ENCODE results near the gene IGF2BP3. TPM values are rescaled to one million over a fixed set of nuclear protein-coding genes. Genes with fewer than 3 reads are reported as not detected.
A peak's percentile ranks its signal among the peaks of the same experiment; 100 is the strongest.
"Not testable (repeated sequence)": the region's sequence is repeated elsewhere in the genome, so short reads cannot be mapped to it uniquely, and the experiment has no call there.

The IGF2BP3 gene
- 122 TPM for polyA plus RNA-seq (2013, experiment 1 of 2)
- polyA plus RNA-seq (2013, experiment 2 of 2) = 117 TPM

DNA sequence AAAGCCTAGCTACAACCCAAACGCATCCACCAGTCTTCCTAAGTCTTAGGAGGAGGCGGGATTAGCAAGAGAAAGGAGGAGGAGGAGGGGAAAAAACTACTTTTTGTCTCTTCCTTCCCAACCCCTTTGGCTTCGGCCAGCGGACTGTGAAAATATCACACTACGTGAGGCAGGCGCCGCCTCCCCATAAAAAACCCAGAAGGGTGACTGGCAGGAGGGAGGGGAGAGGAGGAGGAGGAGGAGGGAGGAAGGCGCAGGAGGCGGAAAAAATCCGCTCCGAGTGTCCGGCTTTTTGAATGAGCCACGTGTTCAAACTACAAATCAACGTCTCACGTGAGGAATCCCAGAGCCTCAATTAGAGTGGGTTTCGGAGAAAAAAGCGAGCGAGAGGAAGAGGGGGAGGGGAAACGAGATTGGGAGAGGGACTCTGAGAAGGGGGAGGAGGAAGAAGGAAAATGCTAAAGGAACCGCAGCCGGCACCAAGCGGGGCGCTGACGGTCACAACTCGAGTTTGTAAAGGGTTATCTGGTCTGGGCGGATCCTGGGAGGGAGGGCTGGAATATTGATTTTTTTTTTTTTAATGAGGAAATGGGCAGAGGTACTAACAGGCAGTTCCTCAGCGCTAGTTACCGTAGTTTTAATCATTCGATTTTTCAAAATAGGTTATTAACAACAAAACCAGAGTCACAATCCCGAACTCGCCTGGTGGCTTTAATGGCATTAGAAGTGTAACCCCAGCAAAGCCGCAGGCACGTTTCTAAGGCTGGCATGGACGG lies at the start of gene IGF2BP3:
TSS of gene IGF2BP3 (minus strand) at position 162 of the 776 bp plus-strand sequence. CDS start 381 bp downstream, outside the sequence.
- peak within 1 kb of the TSS; percentile 90 for H2BK15ac ChIP-seq (ENCODE audit: low read depth, poor library complexity, severe bottlenecking)

DNA sequence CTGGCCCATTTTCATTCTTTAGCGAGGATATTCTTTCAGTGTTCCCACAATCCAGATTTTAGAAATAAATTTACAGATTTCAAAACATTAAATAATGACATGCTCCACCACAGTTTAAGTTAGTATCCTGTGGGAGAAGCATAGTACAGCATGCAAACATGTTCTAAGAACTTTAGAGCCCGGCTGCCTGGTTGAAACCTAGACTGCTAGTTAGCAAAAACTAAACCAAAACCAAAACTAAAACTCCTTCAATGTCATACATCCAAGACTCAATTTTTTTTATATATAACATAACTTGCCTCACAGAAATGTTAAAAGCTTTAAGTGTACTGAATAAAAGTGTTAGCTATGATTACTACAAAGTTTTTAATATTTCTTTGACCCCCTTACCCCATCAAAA lies 44.5 kb upstream of the IGF2BP3 start:
- no peak overlapping the region for H3K4me3 ChIP-seq (ENCODE audit: insufficient read depth in 1 of 2, low read depth in 1 of 2, low read length in 2 of 2)
- H3K4me2 ChIP-seq (ENCODE audit: low read length, poor library complexity, severe bottlenecking) = no peak overlapping the region
- no peaks in the 10 kb centered on the region for H3K9me3 ChIP-seq (ENCODE audit: control insufficient read depth, low read length)
- H3K14ac ChIP-seq (ENCODE audit: low read length in 2 of 2) = no peak overlapping the region
- H2BK5ac ChIP-seq (ENCODE audit: low read depth, low read length, poor library complexity, severe bottlenecking) = no peak overlapping the region
- no peak overlapping the region for H4K91ac ChIP-seq (ENCODE audit: low read length)
- H3K4me1 ChIP-seq (ENCODE audit: control insufficient read depth, insufficient read depth, low read depth, low read length) = no peaks in the 10 kb centered on the region
- no peaks in the 10 kb centered on the region for H3K27me3 ChIP-seq (ENCODE audit: control insufficient read depth in 1 of 2, insufficient read depth in 1 of 2, low read length in 2 of 2)
- H2BK12ac ChIP-seq (ENCODE audit: low read length in 2 of 2) = no peak overlapping the region
- H2BK15ac ChIP-seq (ENCODE audit: low read depth, poor library complexity, severe bottlenecking) = no peak overlapping the region
- H2AFZ ChIP-seq (ENCODE audit: low read depth, low read length) = no peak overlapping the region
- no peak overlapping the region for H3K23ac ChIP-seq (ENCODE audit: low read length in 2 of 2)
- no peak for DNase-seq
- H3K36me3 ChIP-seq (ENCODE audit: control insufficient read depth in 1 of 2, insufficient read depth in 2 of 2, low read depth in 1 of 2, low read length in 2 of 2) = peaks cover 61 to 93% of the 10 kb centered on the region in 2 experiments
- no peak overlapping the region for H3K4ac ChIP-seq (ENCODE audit: low read depth in 1 of 2, low read length in 2 of 2)
- no peak overlapping the region for H3K9ac ChIP-seq (ENCODE audit: low read length)
- H3K18ac ChIP-seq (ENCODE audit: low read depth in 1 of 2, low read length in 2 of 2) = no peak overlapping the region
- H3K27ac ChIP-seq (ENCODE audit: low read length, poor library complexity, severe bottlenecking) = no peak overlapping the region
- H4K8ac ChIP-seq (ENCODE audit: low read length) = no peak overlapping the region
- H2BK120ac ChIP-seq (ENCODE audit: low read depth, low read length) = no peak overlapping the region
- H2AK5ac ChIP-seq (ENCODE audit: low read length, severe bottlenecking) = no peak overlapping the region
- H3K79me1 ChIP-seq (replicated peaks; ENCODE audit: low read length, poor library complexity, severe bottlenecking) = peaks cover 13% of the 10 kb centered on the region
- 100% methylated on average over 2 of the region's 2 CpGs for WGBS

More for the DNA sequence above, at the start of gene IGF2BP3:
- Histone ChIP-seq H3K9me3 (ENCODE audit: control insufficient read depth, low read length) (no peaks in the 10 kb centered on the region), H3K14ac (ENCODE audit: low read length in 2 of 2) (peak within 1 kb of the TSS in 1 of 2 experiments; percentile 86), H2AFZ (ENCODE audit: low read depth, low read length) (no peak within 1 kb of the TSS), H3K27ac (ENCODE audit: low read length, poor library complexity, severe bottlenecking) (peak within 1 kb of the TSS; percentile 95), H3K9ac (ENCODE audit: low read length) (peak within 1 kb of the TSS; percentile 69), H3K18ac (ENCODE audit: low read depth in 1 of 2, low read length in 2 of 2) (peak within 1 kb of the TSS; percentile 97 to 99), H2AK5ac (ENCODE audit: low read length, severe bottlenecking) (no peak within 1 kb of the TSS), H3K36me3 (ENCODE audit: control insufficient read depth in 1 of 2, insufficient read depth in 2 of 2, low read depth in 1 of 2, low read length in 2 of 2) (no peaks in the 10 kb centered on the region), H2BK120ac (ENCODE audit: low read depth, low read length) (peak within 1 kb of the TSS; percentile 96), H3K23ac (ENCODE audit: low read length in 2 of 2) (peak within 1 kb of the TSS; percentile 98 to 100), H3K4ac (ENCODE audit: low read depth in 1 of 2, low read length in 2 of 2) (peak within 1 kb of the TSS; percentile 98), H2BK5ac (ENCODE audit: low read depth, low read length, poor library complexity, severe bottlenecking) (peak within 1 kb of the TSS; percentile 53), H3K79me1 (replicated peaks; ENCODE audit: low read length, poor library complexity, severe bottlenecking) (no peaks in the 10 kb centered on the region), H3K4me2 (ENCODE audit: low read length, poor library complexity, severe bottlenecking) (peak within 1 kb of the TSS; percentile 88), H3K4me3 (ENCODE audit: insufficient read depth in 1 of 2, low read depth in 1 of 2, low read length in 2 of 2) (peak within 1 kb of the TSS; percentile 78 to 81), H3K27me3 (ENCODE audit: control insufficient read depth in 1 of 2, insufficient read depth in 1 of 2, low read length in 2 of 2) (peaks cover 0 to 91% of the 10 kb centered on the region in 2 experiments), H4K91ac (ENCODE audit: low read length) (peak within 1 kb of the TSS; percentile 96), H2BK12ac (ENCODE audit: low read length in 2 of 2) (peak within 1 kb of the TSS; percentile 66 to 90), H3K4me1 (ENCODE audit: control insufficient read depth, insufficient read depth, low read depth, low read length) (peaks cover 9% of the 10 kb centered on the region), H4K8ac (ENCODE audit: low read length) (peak within 1 kb of the TSS; percentile 93)
- WGBS = under 1% methylated on average over 26 of the region's 34 CpGs
- peak; percentile 99 for DNase-seq

DNA sequence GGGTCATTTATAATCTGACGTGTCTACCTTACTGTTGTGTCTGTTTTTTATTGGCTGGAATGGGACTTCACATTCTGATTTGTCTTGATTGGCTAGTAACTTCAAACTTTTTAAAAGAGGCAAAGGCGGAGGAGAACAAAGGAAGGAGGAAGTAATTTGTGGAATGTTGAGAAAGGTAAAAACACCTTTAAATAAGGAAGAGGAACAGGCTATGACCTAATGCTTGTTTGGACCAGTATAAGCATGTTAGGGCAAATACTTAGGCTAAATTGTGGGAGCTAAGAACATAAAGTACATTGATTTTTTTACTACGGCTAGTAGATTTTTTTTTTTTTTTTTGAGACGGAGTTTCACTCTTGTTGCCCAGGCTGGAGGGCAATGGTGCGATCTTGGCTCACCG lies 43.5 kb upstream of the IGF2BP3 start:
- H3K4me1 ChIP-seq (ENCODE audit: control insufficient read depth, insufficient read depth, low read depth, low read length); H3K23ac ChIP-seq (ENCODE audit: low read length in 2 of 2): not testable (repeated sequence)

DNA sequence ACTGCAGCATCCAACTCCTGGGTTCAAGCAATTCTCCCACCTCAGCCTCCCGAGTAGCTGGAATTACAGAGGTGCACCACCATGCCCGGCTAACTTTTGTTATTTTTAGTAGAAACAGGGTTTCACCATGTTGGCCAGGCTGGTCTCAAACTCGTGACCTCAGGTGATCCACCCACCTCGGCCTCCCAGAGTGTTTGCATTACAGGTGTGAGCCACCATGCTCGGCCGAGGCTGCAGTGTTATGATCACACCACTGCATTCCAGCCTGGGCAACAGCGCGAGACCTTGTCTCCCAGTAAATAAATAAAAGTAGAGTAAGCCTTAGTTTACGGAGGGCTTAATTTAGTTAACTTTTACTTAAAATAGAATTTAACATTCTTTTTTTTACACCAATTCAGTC lies 23.7 kb upstream of the IGF2BP3 start:
- Histone ChIP-seq H2BK5ac (ENCODE audit: low read depth, low read length, poor library complexity, severe bottlenecking) (no peak overlapping the region), H3K27ac (ENCODE audit: low read length, poor library complexity, severe bottlenecking) (no peak overlapping the region)
- WGBS = 90% methylated on average over 6 of the region's 9 CpGs

More for the DNA sequence above, 43.5 kb upstream of the IGF2BP3 start:
- H3K18ac ChIP-seq (ENCODE audit: low read depth in 1 of 2, low read length in 2 of 2); H3K4ac ChIP-seq (ENCODE audit: low read depth in 1 of 2, low read length in 2 of 2); H3K9me3 ChIP-seq (ENCODE audit: control insufficient read depth, low read length); H2AFZ ChIP-seq (ENCODE audit: low read depth, low read length); H3K9ac ChIP-seq (ENCODE audit: low read length); H2BK120ac ChIP-seq (ENCODE audit: low read depth, low read length); H3K4me3 ChIP-seq (ENCODE audit: insufficient read depth in 1 of 2, low read depth in 1 of 2, low read length in 2 of 2); H4K91ac ChIP-seq (ENCODE audit: low read length); H2BK12ac ChIP-seq (ENCODE audit: low read length in 2 of 2); H3K14ac ChIP-seq (ENCODE audit: low read length in 2 of 2); H3K27me3 ChIP-seq (ENCODE audit: control insufficient read depth in 1 of 2, insufficient read depth in 1 of 2, low read length in 2 of 2); H2BK15ac ChIP-seq (ENCODE audit: low read depth, poor library complexity, severe bottlenecking); H2AK5ac ChIP-seq (ENCODE audit: low read length, severe bottlenecking); H3K4me2 ChIP-seq (ENCODE audit: low read length, poor library complexity, severe bottlenecking); H3K27ac ChIP-seq (ENCODE audit: low read length, poor library complexity, severe bottlenecking); H4K8ac ChIP-seq (ENCODE audit: low read length); DNase-seq; H2BK5ac ChIP-seq (ENCODE audit: low read depth, low read length, poor library complexity, severe bottlenecking): not testable (repeated sequence)
- peaks cover 14% of the 10 kb centered on the region for H3K79me1 ChIP-seq (replicated peaks; ENCODE audit: low read length, poor library complexity, severe bottlenecking)
- H3K36me3 ChIP-seq (ENCODE audit: control insufficient read depth in 1 of 2, insufficient read depth in 2 of 2, low read depth in 1 of 2, low read length in 2 of 2) = peaks cover 59 to 93% of the 10 kb centered on the region in 2 experiments
- 97% methylated on average over 4 of the region's 6 CpGs for WGBS

More for the DNA sequence above, 23.7 kb upstream of the IGF2BP3 start:
- Histone ChIP-seq H2AK5ac (ENCODE audit: low read length, severe bottlenecking) (no peak overlapping the region), H3K9me3 (ENCODE audit: control insufficient read depth, low read length) (no peaks in the 10 kb centered on the region), H2BK120ac (ENCODE audit: low read depth, low read length) (no peak overlapping the region), H3K4me1 (ENCODE audit: control insufficient read depth, insufficient read depth, low read depth, low read length) (no peaks in the 10 kb centered on the region), H2BK12ac (ENCODE audit: low read length in 2 of 2) (no peak overlapping the region), H3K9ac (ENCODE audit: low read length) (no peak overlapping the region), H3K27me3 (ENCODE audit: control insufficient read depth in 1 of 2, insufficient read depth in 1 of 2, low read length in 2 of 2) (no peaks in the 10 kb centered on the region), H3K4me2 (ENCODE audit: low read length, poor library complexity, severe bottlenecking) (no peak overlapping the region), H3K4me3 (ENCODE audit: insufficient read depth in 1 of 2, low read depth in 1 of 2, low read length in 2 of 2) (no peak overlapping the region), H3K23ac (ENCODE audit: low read length in 2 of 2) (no peak overlapping the region), H3K14ac (ENCODE audit: low read length in 2 of 2) (no peak overlapping the region), H3K36me3 (ENCODE audit: control insufficient read depth in 1 of 2, insufficient read depth in 2 of 2, low read depth in 1 of 2, low read length in 2 of 2) (peaks cover 4 to 5% of the 10 kb centered on the region in 2 experiments), H4K91ac (ENCODE audit: low read length) (no peak overlapping the region), H3K79me1 (replicated peaks; ENCODE audit: low read length, poor library complexity, severe bottlenecking) (peaks cover 2% of the 10 kb centered on the region), H2BK15ac (ENCODE audit: low read depth, poor library complexity, severe bottlenecking) (no peak overlapping the region), H3K18ac (ENCODE audit: low read depth in 1 of 2, low read length in 2 of 2) (no peak overlapping the region), H4K8ac (ENCODE audit: low read length) (no peak overlapping the region), H2AFZ (ENCODE audit: low read depth, low read length) (no peak overlapping the region), H3K4ac (ENCODE audit: low read depth in 1 of 2, low read length in 2 of 2) (no peak overlapping the region)
- no peak for DNase-seq

Measured in mesenchymal stem cell (in vitro differentiated cells and primary cell).